Measurements from ENCODE around the gene TMSB4X. TPM values are rescaled to one million over a fixed set of nuclear protein-coding genes. Genes with fewer than 3 reads are reported as not detected.

TMSB4X gene
- total and polyA plus RNA-seq, 4 donors: 4,686 to 9,527 (median 8,202) TPM

- TF ChIP-seq, protein P1, sequence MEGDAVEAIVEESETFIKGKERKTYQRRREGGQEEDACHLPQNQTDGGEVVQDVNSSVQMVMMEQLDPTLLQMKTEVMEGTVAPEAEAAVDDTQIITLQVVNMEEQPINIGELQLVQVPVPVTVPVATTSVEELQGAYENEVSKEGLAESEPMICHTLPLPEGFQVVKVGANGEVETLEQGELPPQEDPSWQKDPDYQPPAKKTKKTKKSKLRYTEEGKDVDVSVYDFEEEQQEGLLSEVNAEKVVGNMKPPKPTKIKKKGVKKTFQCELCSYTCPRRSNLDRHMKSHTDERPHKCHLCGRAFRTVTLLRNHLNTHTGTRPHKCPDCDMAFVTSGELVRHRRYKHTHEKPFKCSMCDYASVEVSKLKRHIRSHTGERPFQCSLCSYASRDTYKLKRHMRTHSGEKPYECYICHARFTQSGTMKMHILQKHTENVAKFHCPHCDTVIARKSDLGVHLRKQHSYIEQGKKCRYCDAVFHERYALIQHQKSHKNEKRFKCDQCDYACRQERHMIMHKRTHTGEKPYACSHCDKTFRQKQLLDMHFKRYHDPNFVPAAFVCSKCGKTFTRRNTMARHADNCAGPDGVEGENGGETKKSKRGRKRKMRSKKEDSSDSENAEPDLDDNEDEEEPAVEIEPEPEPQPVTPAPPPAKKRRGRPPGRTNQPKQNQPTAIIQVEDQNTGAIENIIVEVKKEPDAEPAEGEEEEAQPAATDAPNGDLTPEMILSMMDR (IDR thresholded peaks at IDR 0.05; ENCODE audit: control extremely low read depth, extremely low read depth): no peak
- Histone ChIP-seq H3K36me3 (ENCODE audit: control insufficient read depth in 4 of 4, insufficient read depth in 4 of 4, low read length in 4 of 4) (peaks cover 0 to 13% (median 0%) of the 10 kb centered on the region in 4 donors), H3K9me3 (ENCODE audit: control insufficient read depth in 4 of 4, insufficient read depth in 3 of 4, low read length in 3 of 4) (peaks cover 0 to 5% (median 0%) of the 10 kb centered on the region in 4 donors), H3K9ac (ENCODE audit: insufficient read depth in 1 of 2, low read length in 2 of 2) (no peak overlapping the region), H3K27ac (ENCODE audit: low read depth in 1 of 2, low read length in 1 of 2) (peak overlapping the region; percentile 68 to 91), H3K4me3 (no peak overlapping the region), H3K4me1 (ENCODE audit: control insufficient read depth in 5 of 5, insufficient read depth in 5 of 5, low read length in 5 of 5) (peaks cover 0 to 14% (median 0%) of the 10 kb centered on the region in 5 donors), H3K27me3 (ENCODE audit: control insufficient read depth in 3 of 3, insufficient read depth in 3 of 3, low read length in 2 of 3) (peaks cover 0 to 8% (median 5%) of the 10 kb centered on the region in 3 donors)
- 38 to 60% methylated on average over 12 of the region's 12 CpGs for WGBS, 2 donors
- ATAC-seq (ENCODE audit: insufficient read depth, low FRiP score): no peak
- DNase-seq: no peak
Measured at GRCh38 chrX:12972878-12973560, 1.9 kb upstream of the TMSB4X start.

DNA sequence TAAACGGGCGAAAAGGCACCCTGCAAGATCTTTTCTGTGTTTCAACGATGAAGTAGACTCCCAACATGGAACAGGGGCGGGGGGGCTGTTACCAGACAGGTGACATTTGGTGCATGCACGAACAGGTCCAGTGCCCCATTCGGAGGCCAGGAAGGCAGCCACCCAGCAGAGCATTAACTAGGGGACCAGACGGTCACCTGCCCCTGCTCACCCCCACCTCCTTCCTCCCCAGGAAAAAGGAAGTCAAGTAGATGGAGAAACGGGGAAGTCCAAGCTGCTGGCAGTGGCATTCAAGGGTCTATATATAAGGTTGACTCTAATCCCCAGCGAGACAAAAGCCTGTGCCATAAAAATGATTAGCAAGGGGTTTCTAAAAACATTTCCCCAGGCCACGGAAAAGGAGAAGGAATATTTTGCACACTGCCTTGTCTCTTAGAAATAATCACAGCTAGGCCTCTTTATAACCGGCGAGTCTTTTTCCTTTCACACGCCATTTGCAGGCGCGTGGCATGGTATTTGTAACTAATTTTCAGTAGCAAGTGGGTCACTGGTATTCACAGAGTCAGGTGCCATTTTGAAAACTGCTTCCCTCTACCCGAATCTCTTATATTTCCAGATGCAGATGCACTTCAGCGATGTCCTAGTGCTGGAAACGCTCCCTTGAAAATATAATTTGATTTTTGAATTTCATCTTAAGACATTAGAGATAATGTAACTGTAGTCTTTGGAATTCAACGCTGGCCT, 1.2 kb upstream of the TMSB4X start:
- Histone ChIP-seq H3K9ac (ENCODE audit: insufficient read depth in 1 of 2, low read length in 2 of 2) (peak overlapping the region; percentile 93 to 96), H3K36me3 (ENCODE audit: control insufficient read depth in 4 of 4, insufficient read depth in 4 of 4, low read length in 4 of 4) (peaks cover 0 to 13% (median 0%) of the 10 kb centered on the region in 4 donors), H3K27me3 (ENCODE audit: control insufficient read depth in 3 of 3, insufficient read depth in 3 of 3, low read length in 2 of 3) (peaks cover 0 to 8% (median 5%) of the 10 kb centered on the region in 3 donors), H3K4me1 (ENCODE audit: control insufficient read depth in 5 of 5, insufficient read depth in 5 of 5, low read length in 5 of 5) (peaks cover 0 to 21% (median under 1%) of the 10 kb centered on the region in 5 donors), H3K4me3 (peak overlapping the region; percentile 17), H3K9me3 (ENCODE audit: control insufficient read depth in 4 of 4, insufficient read depth in 3 of 4, low read length in 3 of 4) (peaks cover 0 to 5% (median 0%) of the 10 kb centered on the region in 4 donors), H3K27ac (ENCODE audit: low read depth in 1 of 2, low read length in 1 of 2) (peak overlapping the region; percentile 68 to 91)
- peak in 1 of 3 donors; percentile 36 for DNase-seq
- no peak for ATAC-seq (ENCODE audit: insufficient read depth, low FRiP score)
- 18 to 42% methylated on average over 18 to 19 of the region's 19 CpGs for WGBS, 2 donors
- TF ChIP-seq, protein P1 (IDR thresholded peaks at IDR 0.05; ENCODE audit: control extremely low read depth, extremely low read depth): no peak

- DNase-seq (peak; percentile 60 to 76 (median 66)), ATAC-seq (ENCODE audit: insufficient read depth, low FRiP score) (peak; percentile 49)
- 0 to 14% methylated on average over 13 of the region's 13 CpGs for WGBS, 2 donors
Measured at GRCh38 chrX:12974305-12974795, 560 bp upstream of the TMSB4X start.

More at GRCh38 chrX:12974305-12974795, 560 bp upstream of the TMSB4X start:
- peaks cover 0 to 8% (median 5%) of the 10 kb centered on the region in 3 donors for H3K27me3 ChIP-seq (ENCODE audit: control insufficient read depth in 3 of 3, insufficient read depth in 3 of 3, low read length in 2 of 3)
- H3K27ac ChIP-seq (ENCODE audit: low read depth in 1 of 2, low read length in 1 of 2): peak overlapping the region; percentile 68 to 87
- peak overlapping the region; percentile 37 for H3K4me3 ChIP-seq
- peaks cover 0 to 5% (median 0%) of the 10 kb centered on the region in 4 donors for H3K9me3 ChIP-seq (ENCODE audit: control insufficient read depth in 4 of 4, insufficient read depth in 3 of 4, low read length in 3 of 4)
- peak overlapping the region; percentile 93 to 96 for H3K9ac ChIP-seq (ENCODE audit: insufficient read depth in 1 of 2, low read length in 2 of 2)
- peaks cover 0 to 21% (median 7%) of the 10 kb centered on the region in 5 donors for H3K4me1 ChIP-seq (ENCODE audit: control insufficient read depth in 5 of 5, insufficient read depth in 5 of 5, low read length in 5 of 5)
- H3K36me3 ChIP-seq (ENCODE audit: control insufficient read depth in 4 of 4, insufficient read depth in 4 of 4, low read length in 4 of 4): peaks cover 0 to 13% (median 0%) of the 10 kb centered on the region in 4 donors
- TF ChIP-seq, protein P1 (IDR thresholded peaks at IDR 0.05; ENCODE audit: control extremely low read depth, extremely low read depth): no peak
